Right lung (tissue), 5 donors: ENCODE data around the gene SCGB3A2. TPM values are rescaled to one million over a fixed set of nuclear protein-coding genes. Genes with fewer than 3 reads are reported as not detected.

Source experiments
- DNase-seq, 2 donors: peaks; one replicate each; pipeline ENCODE4 v3.0.0-alpha.2; 2013
- polyA plus RNA-seq, 5 donors: library from polyadenylated mRNA; unstranded; fragments of 120-200 nt; gene quantifications; one replicate each; pipeline versions ENCODE4 v1.2.1 to v1.2.3, GENCODE V29; 2013; ENCODE audit warnings: inconsistent platforms in 1 of 5, low replicate concordance in 1 of 5; ENCODE audit not compliant: insufficient read length in 5 of 5, insufficient read depth in 1 of 5

Gene SCGB3A2
- polyA plus RNA-seq, 5 donors: 1,303 to 2,692 (median 2,261) TPM

DNA sequence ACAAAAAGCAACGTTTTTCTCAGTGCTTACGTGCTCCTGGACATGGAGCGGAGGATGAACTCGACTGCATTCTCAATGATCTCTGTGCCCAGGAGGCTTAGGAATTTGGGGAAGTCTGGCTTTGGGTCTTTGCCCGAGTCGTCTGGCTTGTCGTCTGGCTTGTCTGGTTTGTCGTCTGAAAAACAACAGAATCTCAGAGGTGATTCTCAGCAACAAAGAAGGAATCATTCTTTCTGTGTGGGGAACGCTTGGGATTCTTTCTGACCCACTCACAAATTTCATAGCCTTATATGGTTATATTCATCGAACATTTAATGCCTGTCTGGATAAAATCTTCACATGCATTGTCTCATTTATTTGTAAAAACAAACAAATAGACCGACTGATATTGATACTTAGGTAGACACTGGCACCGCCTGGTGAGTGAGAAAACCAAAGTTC lies 23.1 kb downstream of the SCGB3A2 start:
- DNase-seq: no peak

DNA sequence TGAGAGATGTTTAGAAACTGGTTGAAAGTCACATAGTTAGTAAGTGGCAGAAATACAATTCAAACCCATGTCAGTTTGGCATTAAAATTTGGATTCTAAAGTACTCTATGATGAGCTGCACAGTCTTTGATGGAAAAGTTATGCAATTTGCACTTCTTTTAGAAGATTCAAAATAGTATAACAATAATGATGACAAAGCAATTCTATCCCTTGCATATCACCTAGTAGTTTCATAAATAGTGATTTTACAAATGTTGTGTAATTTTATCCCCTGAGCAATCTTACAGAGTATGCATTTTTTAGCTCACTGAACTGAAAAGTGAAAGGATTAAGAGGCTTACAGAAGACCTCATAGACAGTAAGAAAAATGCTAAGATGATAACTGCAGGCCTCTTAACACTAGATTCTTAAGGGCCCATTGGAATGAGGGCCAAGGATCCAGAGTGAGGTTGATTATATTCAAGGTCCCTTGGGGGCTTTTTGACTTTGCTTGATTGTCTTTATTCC lies 24.2 kb downstream of the SCGB3A2 start:
- no peak for DNase-seq

DNA sequence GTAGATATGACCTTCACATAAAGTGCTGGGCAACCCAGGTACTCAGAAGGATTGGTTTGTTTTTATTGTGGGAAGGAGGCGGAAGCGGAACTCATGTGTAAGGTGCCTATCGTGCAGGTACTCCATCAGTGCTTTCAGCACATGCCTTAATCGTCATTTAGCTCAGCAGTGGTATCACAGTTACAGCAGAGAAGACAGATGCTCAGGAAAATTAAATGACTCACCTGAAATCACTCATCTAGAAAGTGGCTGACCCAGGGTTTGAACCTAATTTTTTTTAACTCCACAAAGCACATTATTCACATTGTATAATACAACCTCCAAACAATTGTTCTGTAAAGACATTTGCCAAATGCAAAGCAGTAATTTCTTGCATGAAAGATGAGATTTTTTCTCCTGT lies 25.6 kb downstream of the SCGB3A2 start:
- no peak for DNase-seq

DNA sequence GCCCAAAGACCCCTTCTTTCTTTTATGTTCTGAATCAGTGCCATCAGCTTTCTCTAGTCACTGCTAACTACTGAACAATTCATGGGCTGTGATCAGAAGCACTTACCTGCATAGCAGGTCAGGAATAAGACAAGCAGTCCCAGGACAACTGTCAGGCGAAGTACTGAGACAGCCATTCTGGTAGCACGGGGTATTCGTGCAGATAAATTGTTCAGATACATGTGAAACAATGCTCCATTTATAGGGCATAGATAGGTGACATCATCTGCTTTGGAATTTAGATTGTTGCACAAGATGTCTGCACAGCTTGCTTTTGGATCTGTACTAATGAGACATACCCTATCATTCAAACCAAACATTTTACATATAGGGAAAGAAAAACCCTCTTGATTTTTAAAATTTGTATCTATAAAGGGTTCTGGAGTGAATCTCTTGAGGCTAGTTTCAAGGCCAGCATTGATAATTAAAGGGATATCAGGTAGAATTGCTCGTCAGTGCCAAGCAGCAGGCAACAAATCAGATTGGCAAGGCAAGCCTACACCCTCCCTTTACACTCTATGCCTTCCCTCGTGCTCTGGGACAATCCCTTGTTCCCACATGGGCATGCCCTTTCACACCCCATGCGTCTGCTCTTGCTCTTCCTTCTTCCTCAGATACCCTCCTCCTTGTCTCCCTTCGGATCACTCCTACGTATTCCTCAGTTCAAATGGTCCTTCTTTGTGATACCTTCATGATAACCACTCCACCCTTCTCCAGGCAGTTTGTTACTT lies 28.0 kb downstream of the SCGB3A2 start, which contains the start of gene C5orf46:
TSS of gene C5orf46 (minus strand) at position 213 of the 770 bp plus-strand sequence. CDS start at position 176, 37 bp downstream.
- no peak for DNase-seq

DNA sequence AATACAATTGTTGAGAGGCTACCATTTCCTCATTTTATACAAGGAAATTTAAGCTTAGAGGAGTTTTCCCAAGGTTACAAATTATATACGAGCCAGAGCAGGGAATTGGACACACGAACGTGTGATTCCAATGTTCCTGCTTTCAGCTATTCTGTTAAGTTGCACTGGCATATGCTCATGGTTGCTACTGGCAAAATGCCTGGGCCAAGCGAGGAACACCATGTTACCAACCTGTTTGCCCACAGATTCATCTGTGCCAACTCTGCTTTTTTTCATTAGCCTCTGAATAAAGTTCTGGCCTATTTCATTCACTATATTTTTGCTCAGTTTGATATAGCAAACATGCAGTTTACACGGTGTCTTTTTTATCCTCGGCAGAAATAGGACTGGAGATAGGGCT lies 32.9 kb downstream of the SCGB3A2 start:
- DNase-seq: no peak

DNA sequence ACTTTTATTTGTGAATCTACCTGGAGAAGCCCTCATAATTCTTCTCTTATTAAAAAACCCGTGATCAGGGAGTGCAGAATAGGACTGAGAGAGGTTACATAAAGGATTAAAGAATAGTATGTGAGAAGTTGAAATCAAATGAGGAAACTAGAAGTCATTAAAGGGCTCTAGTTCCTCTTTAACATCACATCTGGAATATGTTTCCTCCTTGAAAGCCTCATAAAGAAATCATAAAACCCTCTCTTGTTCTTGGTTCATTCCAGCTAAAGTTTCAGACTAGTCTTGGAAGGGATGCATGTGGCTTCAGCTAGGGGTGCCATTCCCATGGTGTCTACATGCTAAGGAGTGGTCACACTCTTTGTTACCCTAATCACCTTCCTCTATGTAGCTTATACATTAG lies 33.5 kb downstream of the SCGB3A2 start:
- no peak for DNase-seq

DNA sequence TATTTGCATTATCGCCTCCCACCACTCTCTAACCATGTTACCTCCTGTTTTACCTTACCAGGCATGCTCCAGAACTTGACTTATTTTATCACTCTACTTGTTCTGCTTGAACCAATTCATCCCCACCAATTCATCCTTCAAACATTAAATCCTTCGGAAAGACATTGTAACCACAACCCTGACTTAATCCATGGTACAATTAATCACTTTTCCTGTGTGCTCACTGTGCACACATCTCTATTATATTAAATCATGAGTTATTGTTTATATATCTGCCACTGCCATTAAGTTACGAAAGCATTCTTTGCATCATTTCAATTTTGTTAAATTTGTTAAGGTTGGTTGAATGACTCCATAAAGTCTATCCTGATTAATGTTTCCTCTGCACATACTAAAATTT lies 35.3 kb downstream of the SCGB3A2 start:
- DNase-seq: no peak

DNA sequence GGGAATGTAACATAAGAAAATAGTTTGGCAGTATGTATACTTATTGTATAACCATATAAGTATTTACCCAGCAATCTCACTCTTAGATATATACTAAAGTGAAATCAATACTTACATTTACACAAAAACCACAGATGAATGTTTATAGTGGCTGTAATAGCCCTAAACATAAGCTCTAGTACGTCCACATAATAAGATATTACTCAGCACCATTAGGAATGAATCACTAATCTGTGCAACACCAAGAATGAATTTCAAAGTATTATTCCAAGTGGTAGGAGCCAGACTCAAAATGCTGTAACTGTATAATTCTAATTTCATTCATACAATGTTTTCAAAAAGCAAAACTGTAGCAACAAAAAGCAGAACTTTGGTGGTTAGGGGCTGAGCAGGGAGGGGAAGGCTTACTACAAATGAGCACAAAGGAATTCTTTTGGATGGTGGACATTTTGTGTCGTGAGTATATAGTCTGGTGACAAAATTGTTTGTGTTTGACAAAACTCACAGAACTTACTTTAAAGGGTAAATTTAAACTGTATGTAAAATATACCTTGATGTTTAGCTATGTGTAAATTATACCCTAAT lies 39.7 kb downstream of the SCGB3A2 start:
- DNase-seq: no peak

DNA sequence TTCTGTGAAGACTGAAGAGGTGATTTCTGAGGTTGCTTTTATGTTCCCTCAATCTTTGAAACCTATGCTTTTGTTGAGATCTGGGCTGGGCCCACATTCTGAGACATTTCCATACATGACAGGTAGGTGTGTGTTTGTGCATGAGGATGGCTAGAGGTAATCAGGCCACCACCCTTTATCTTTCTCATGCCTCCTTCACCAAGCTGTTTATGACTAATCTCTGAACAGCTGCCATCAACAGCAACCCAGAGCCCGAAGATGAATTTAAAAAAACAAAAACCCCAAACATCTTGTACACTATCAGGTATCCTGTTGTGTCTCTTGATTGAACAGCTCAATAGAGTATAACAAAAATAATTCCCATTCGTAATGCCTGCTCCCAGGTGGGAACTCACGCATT lies 40.4 kb downstream of the SCGB3A2 start:
- no peak for DNase-seq

DNA sequence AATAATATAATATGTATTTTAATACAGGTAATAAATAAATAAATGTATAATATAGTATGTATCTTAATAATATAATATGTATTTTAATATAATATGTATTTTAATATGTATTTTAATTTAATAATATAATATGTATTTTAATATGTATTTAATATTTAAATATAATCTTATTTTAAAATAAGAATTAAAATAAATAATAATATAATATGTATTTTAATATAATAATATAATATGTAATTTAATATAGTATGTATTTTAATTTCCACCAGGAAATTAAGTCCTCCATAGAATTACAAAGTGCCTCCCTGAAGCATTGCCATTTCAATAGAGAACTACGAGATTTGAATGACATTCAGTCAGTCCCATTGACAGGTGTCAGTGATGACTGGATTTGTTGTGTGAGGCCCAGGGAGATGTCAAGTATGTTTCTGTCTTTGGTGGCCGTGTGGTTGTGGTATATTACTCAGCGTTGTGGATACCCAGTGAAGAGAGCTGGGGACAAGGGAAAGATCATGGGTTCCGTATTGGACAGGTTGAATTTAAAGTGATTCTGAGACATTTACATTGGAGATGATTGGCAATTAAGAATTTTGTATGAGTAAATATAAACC lies 42.0 kb downstream of the SCGB3A2 start:
- no peak for DNase-seq

DNA sequence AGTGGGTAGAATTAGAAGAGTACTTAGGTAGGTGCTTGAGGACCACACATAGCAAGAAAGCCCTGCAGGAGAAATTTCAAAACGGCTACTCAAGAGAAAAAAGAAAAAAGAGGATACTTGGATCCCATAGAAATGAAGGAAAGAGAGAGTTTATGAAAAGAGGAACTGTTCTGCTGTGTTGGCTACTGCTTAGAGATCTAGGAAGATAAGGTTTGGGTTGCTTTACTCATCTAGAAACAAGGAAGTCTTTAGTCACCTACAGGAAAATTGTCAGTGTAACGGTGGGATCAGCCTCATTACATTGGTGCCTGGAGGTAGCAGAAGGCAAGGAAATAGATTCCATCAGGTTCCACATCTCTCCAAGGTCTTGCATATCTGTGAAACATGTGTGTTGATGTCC lies 42.6 kb downstream of the SCGB3A2 start:
- no peak for DNase-seq

DNA sequence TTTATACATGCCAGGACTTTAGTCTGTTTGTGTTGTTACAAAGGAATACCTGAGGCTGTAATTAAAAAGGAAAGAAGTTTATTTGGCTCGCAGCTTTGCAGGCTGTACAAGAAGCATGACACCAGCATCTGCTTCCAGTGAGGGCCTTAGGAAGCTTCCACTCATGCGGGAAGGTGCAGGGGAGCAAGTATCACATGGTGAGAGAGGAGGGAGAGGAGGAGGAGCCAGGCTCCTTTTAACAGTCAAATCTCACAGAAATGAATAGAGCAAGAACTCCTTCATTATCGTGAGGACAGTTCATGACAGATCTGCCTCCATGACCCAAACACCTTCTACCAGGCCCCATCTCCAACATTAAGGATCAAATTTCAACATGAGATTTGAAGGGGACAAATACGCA lies 46.5 kb downstream of the SCGB3A2 start:
- no peak for DNase-seq

DNA sequence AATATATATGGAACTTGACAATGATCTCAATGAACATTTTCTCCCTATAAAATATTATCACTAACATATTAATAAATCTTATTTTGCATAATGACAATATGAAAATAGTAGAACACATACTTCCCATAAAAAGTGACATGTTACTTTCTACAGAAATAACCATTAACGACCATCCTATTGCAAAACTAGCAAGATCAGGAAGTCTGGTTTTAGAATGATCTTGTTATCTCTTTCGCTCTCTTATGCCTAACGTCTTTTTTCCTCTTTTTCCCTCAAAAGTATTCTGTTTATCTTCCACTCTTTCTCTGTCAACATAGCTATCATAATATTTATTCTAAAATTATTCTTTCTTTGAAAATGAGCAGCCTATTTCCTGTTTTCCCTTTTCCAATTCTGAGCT lies 49.4 kb downstream of the SCGB3A2 start:
- DNase-seq: no peak

DNA sequence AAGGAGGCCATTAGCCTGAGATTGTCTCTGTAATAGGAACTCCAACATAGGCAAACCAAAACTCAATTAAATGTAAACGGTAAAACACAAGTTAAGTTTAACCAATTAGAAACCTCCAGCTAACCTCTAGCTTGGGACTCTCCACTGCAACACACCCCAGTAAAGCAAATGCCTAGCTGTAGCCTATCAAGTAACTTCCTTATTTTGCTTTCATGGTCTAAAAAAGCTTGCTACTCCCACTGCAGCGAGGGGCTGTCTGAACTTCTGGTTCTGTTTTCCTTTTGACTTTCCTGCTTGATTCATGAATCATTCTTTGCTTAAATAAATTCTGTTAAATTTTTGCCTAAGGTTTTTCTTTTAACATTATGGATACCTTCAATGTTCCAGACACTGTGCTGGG lies 52.3 kb downstream of the SCGB3A2 start:
- DNase-seq: no peak

Other genes starting within 250 kb of the SCGB3A2 start
- 10 to 100 TPM in 2 of 5 donors, 1 to 10 TPM in 3; 5.6 to 11.6 (median 6.5) TPM for gene JAKMIP2, start 96.0 kb upstream of the SCGB3A2 start, polyA plus RNA-seq
- 1 to 10 TPM in 3 of 5 donors, under 1 TPM in 2; 0.93 to 1.9 (median 1.0) TPM for gene SPINK1, start 47.0 kb upstream of the SCGB3A2 start, polyA plus RNA-seq
- 1 to 10 TPM in 4 of 5 donors, under 1 TPM in 1; 0.94 to 3.8 (median 2.1) TPM for gene C5orf46, start 27.8 kb downstream of the SCGB3A2 start, polyA plus RNA-seq
- 1 to 10 TPM in 2 of 5 donors, under 1 TPM in 3; 0.50 to 1.2 (median 0.84) TPM for gene SPINK5, start 185.3 kb downstream of the SCGB3A2 start, polyA plus RNA-seq